Natural killer cell (primary cell): Measurements from ENCODE around the gene IFNE. TPM values are rescaled to one million over a fixed set of nuclear protein-coding genes. Genes with fewer than 3 reads are reported as not detected.

Source experiments
- ATAC-seq, 3 donors: fragments of 150-1000 bp in 2 of 3; fragments of 200-7000 bp in 1 of 3; cut with Tn5 transposase; 1 replicate in 1 of 3; 2 replicates in 2 of 3; pipeline ENCODE4 v1.10.0; 2021; ENCODE audit warnings: mild to moderate bottlenecking in 2 of 3, moderate library complexity in 2 of 3
- DNase-seq, 2 donors: peaks; one replicate each; pipeline versions ENCODE4 v3.0.0 to v3.0.0-alpha.2; 2013 to 2021; ENCODE audit warnings: mixed read lengths in 1 of 2
- H3K27ac ChIP-seq: one replicate; pipeline ENCODE4 v1.5.1; 2013; ENCODE audit warnings: mild to moderate bottlenecking, low read length
- H3K27me3 ChIP-seq: one replicate; pipeline ENCODE4 v1.6.1; 2013; ENCODE audit warnings: low read length; ENCODE audit not compliant: control insufficient read depth, insufficient read depth
- H3K36me3 ChIP-seq: one replicate; pipeline ENCODE4 v1.6.1; 2013; ENCODE audit warnings: low read length; ENCODE audit not compliant: control insufficient read depth, insufficient read depth
- H3K4me1 ChIP-seq: one replicate; pipeline ENCODE4 v1.6.1; 2013; ENCODE audit warnings: low read length; ENCODE audit not compliant: control insufficient read depth, insufficient read depth
- H3K4me3 ChIP-seq: one replicate; pipeline ENCODE4 v1.5.1; 2013; ENCODE audit warnings: low read length
- H3K9me3 ChIP-seq: one replicate; pipeline ENCODE4 v1.6.1; 2013; ENCODE audit warnings: low read length; ENCODE audit not compliant: control insufficient read depth, insufficient read depth
- H3K27ac Mint-ChIP-seq, 2 donors: one replicate each; pipeline ENCODE4 v1.8.0; 2022; ENCODE audit warnings: mild to moderate bottlenecking in 2 of 2, mixed read lengths in 2 of 2, moderate library complexity in 1 of 2
- H3K27me3 Mint-ChIP-seq, 2 donors: one replicate each; pipeline ENCODE4 v1.8.0; 2022; ENCODE audit warnings: low read depth in 2 of 2, mixed read lengths in 2 of 2
- H3K36me3 Mint-ChIP-seq: one replicate; pipeline ENCODE4 v1.8.0; 2022; ENCODE audit warnings: mixed read lengths
- H3K4me1 Mint-ChIP-seq, 2 donors: one replicate each; pipeline ENCODE4 v1.8.0; 2022; ENCODE audit warnings: mixed read lengths in 2 of 2
- H3K4me3 Mint-ChIP-seq: one replicate; pipeline ENCODE4 v1.8.0; 2022; ENCODE audit warnings: mild to moderate bottlenecking, moderate library complexity, mixed read lengths
- H3K9me3 Mint-ChIP-seq, 2 donors: one replicate each; pipeline ENCODE4 v1.8.0; 2022; ENCODE audit warnings: mixed read lengths in 2 of 2
- CTCF ChIP-seq: fragments of 200-600 bp; IDR thresholded peaks from one replicate; pipeline ENCODE4 v1.8.0; 2022; ENCODE audit warnings: antibody characterized with exemption
- WGBS: methylation state at CpG from one replicate; pipeline ENCODE4 v1.1.7; 2013; ENCODE audit warnings: missing lambda C conversion rate; ENCODE audit not compliant: insufficient coverage; 5-methylcytosine and 5-hydroxymethylcytosine counted together
- intact Hi-C: fragments of 100-400 bp; cut with micrococcal nuclease; formaldehyde crosslinking; loops from one replicate; pipeline ENCODE4 v1.14.2; 2022
- total RNA-seq, 4 donors: library from RNA; stranded (reverse); fragments of 120-200 nt in 1 of 4; gene quantifications; one replicate each; pipeline versions ENCODE4 v1.2.3 to v1.2.4, GENCODE V29; 2013 to 2022

IFNE gene
- total RNA-seq, 3 donors from 2014 or later (not counting 1 experiment from before 2014, with no cell fraction given) = not detected

GRCh38 chr9:21470126-21470525, 12.0 kb downstream of the IFNE start:
- H3K27me3 ChIP-seq = peaks cover 1% of the 10 kb centered on the region
- Mint-ChIP-seq H3K9me3 (no peaks in the 10 kb centered on the region), H3K27ac (no peak overlapping the region), H3K27me3 (peaks cover 8 to 28% of the 10 kb centered on the region in 2 donors), H3K36me3 (no peaks in the 10 kb centered on the region), H3K4me1 (no peaks in the 10 kb centered on the region), H3K4me3 (no peak overlapping the region)
- no peak overlapping the region for H3K4me3 ChIP-seq
- no peaks in the 10 kb centered on the region for H3K4me1 ChIP-seq
- no peaks in the 10 kb centered on the region for H3K36me3 ChIP-seq
- WGBS = 91% methylated on average over 5 of the region's 5 CpGs
- ATAC-seq (no peak), DNase-seq (no peak)
- no peaks in the 10 kb centered on the region for H3K9me3 ChIP-seq
- no peak for TF ChIP-seq CTCF
- H3K27ac ChIP-seq = no peak overlapping the region
- intact Hi-C loops = no loop called here

- Mint-ChIP-seq H3K4me3 (no peak overlapping the region), H3K4me1 (no peaks in the 10 kb centered on the region), H3K36me3 (no peaks in the 10 kb centered on the region), H3K27me3 (peaks cover 19 to 47% of the 10 kb centered on the region in 2 donors), H3K9me3 (no peaks in the 10 kb centered on the region), H3K27ac (no peak overlapping the region)
- no peaks in the 10 kb centered on the region for H3K36me3 ChIP-seq
- no peak overlapping the region for H3K27ac ChIP-seq
- H3K27me3 ChIP-seq = peaks cover 2% of the 10 kb centered on the region
- H3K4me1 ChIP-seq = no peaks in the 10 kb centered on the region
- ATAC-seq (peak; percentile 55 to 69 (median 65)), DNase-seq (peak in 1 of 2 donors; percentile 76)
- H3K4me3 ChIP-seq = no peak overlapping the region
- intact Hi-C loops = loop anchor here (1.0 kb wide), 1 partner anchor 323 kb away; no protein-coding TSS in a partner anchor
- H3K9me3 ChIP-seq = no peaks in the 10 kb centered on the region
- peak; percentile 78 for TF ChIP-seq CTCF
Measured at GRCh38 chr9:21465859-21466518, 16.1 kb downstream of the IFNE start.

GRCh38 chr9:21465138-21465537, 17.0 kb downstream of the IFNE start:
- no peak overlapping the region for H3K4me3 Mint-ChIP-seq
- Histone ChIP-seq H3K27me3 (peaks cover 3% of the 10 kb centered on the region), H3K4me1 (no peaks in the 10 kb centered on the region), H3K27ac (no peak overlapping the region), H3K9me3 (no peaks in the 10 kb centered on the region), H3K36me3 (no peaks in the 10 kb centered on the region), H3K4me3 (no peak overlapping the region)
- DNase-seq (no peak), ATAC-seq (no peak)
- no peak for TF ChIP-seq CTCF
- H3K9me3 Mint-ChIP-seq = no peaks in the 10 kb centered on the region
- intact Hi-C loops = no loop called here
- no peak overlapping the region for H3K27ac Mint-ChIP-seq
- H3K36me3 Mint-ChIP-seq = no peaks in the 10 kb centered on the region
- peaks cover 28 to 55% of the 10 kb centered on the region in 2 donors for H3K27me3 Mint-ChIP-seq
- H3K4me1 Mint-ChIP-seq = no peaks in the 10 kb centered on the region
- WGBS = 91% methylated on average over 5 of the region's 5 CpGs

- Mint-ChIP-seq H3K9me3 (no peaks in the 10 kb centered on the region), H3K36me3 (no peaks in the 10 kb centered on the region), H3K27me3 (peaks cover 29 to 78% of the 10 kb centered on the region in 2 donors), H3K27ac (no peak overlapping the region), H3K4me1 (no peaks in the 10 kb centered on the region), H3K4me3 (no peak overlapping the region)
- Histone ChIP-seq H3K27me3 (peaks cover 8% of the 10 kb centered on the region), H3K4me1 (no peaks in the 10 kb centered on the region), H3K27ac (no peak overlapping the region), H3K4me3 (no peak overlapping the region), H3K9me3 (no peaks in the 10 kb centered on the region), H3K36me3 (no peaks in the 10 kb centered on the region)
- DNase-seq = no peak
- no CpG with 5 or more reads among the region's 1 CpG for WGBS
- intact Hi-C loops = no loop called here
- no peak for TF ChIP-seq CTCF
- ATAC-seq = no peak
Measured at GRCh38 chr9:21461377-21461776, 20.7 kb downstream of the IFNE start.
